Endodermal cell (in vitro differentiated cells): ENCODE results near the gene COL4A2. TPM values are rescaled to one million over a fixed set of nuclear protein-coding genes. Genes with fewer than 3 reads are reported as not detected.
A peak's percentile ranks its signal among the peaks of the same experiment; 100 is the strongest.

Experiments
- DNase-seq: peaks from one replicate; pipeline ENCODE4 v3.0.0-alpha.2; 2017
- H3K27ac ChIP-seq: 2 replicates; pipeline ENCODE4 v1.5.1; 2013; ENCODE audit warnings: mild to moderate bottlenecking, low read depth, low read length, moderate library complexity
- H3K27me3 ChIP-seq: 2 replicates; pipeline ENCODE4 v1.6.1; 2013; ENCODE audit warnings: mild to moderate bottlenecking, low read length, moderate library complexity; ENCODE audit not compliant: insufficient read depth, control insufficient read depth, poor library complexity, severe bottlenecking
- H3K36me3 ChIP-seq: 2 replicates; pipeline ENCODE4 v1.7.0; 2013; ENCODE audit warnings: mild to moderate bottlenecking, low read length, moderate library complexity; ENCODE audit not compliant: control insufficient read depth, insufficient read depth
- H3K4me1 ChIP-seq: one replicate; pipeline ENCODE4 v1.7.0; 2013; ENCODE audit warnings: low read length; ENCODE audit not compliant: control insufficient read depth, insufficient read depth
- H3K4me3 ChIP-seq: 2 replicates; pipeline ENCODE4 v1.5.1; 2013; ENCODE audit warnings: mild to moderate bottlenecking, low read length, moderate library complexity
- H3K9ac ChIP-seq: 2 replicates; pipeline ENCODE4 v1.6.1; 2013; ENCODE audit warnings: mild to moderate bottlenecking, low read length, moderate library complexity; ENCODE audit not compliant: poor library complexity, severe bottlenecking; ENCODE audit errors: extremely low read depth
- H3K9me3 ChIP-seq: 2 replicates; pipeline ENCODE4 v1.6.1; 2013; ENCODE audit warnings: mild to moderate bottlenecking, low read length, moderate library complexity; ENCODE audit not compliant: control insufficient read depth
- H3K27ac Mint-ChIP-seq: 2 replicates; pipeline ENCODE4 v1.8.0; 2020; ENCODE audit warnings: mixed read lengths
- H3K27me3 Mint-ChIP-seq: 2 replicates; pipeline ENCODE4 v1.8.0; 2021; ENCODE audit warnings: mild to moderate bottlenecking, mixed read lengths; ENCODE audit not compliant: insufficient read depth
- H3K36me3 Mint-ChIP-seq: 2 replicates; pipeline ENCODE4 v1.8.0; 2020; ENCODE audit warnings: low read depth, mixed read lengths
- H3K4me1 Mint-ChIP-seq: 2 replicates; pipeline ENCODE4 v1.8.0; 2020; ENCODE audit warnings: mixed read lengths
- H3K4me3 Mint-ChIP-seq: 2 replicates; pipeline ENCODE4 v1.8.0; 2020; ENCODE audit warnings: mild to moderate bottlenecking, moderate library complexity, mixed read lengths
- H3K9me3 Mint-ChIP-seq: 2 replicates; pipeline ENCODE4 v1.8.0; 2020; ENCODE audit warnings: mild to moderate bottlenecking, mixed read lengths
- WGBS, 2 experiments: methylation state at CpG; one replicate each; pipeline versions ENCODE4 v1.1.5 to v1.1.7; 2013; ENCODE audit warnings: missing lambda C conversion rate in 2 of 2, mixed read lengths in 1 of 2; ENCODE audit not compliant: insufficient coverage in 1 of 2, insufficient read length in 1 of 2; 5-methylcytosine and 5-hydroxymethylcytosine counted together
- total RNA-seq, 2 donors: library from RNA; stranded (reverse); fragmentation: NEBNext Ultra II Directional in 1 of 2; extraction: Animal tissue kit (Norgen Biotek cat#: 25700) in 1 of 2; gene quantifications; 2 replicates in 1 of 2; 3 replicates in 1 of 2; pipeline ENCODE4 v1.2.1, GENCODE V29; 2021
- TF ChIP-seq, protein P1 (sequence below): fragments of 200-600 bp; sonication (generic); conservative IDR thresholded peaks from 2 replicates; pipeline ENCODE4 v1.5.0; 2021; ENCODE audit warnings: antibody characterized with exemption, mild to moderate bottlenecking

COL4A2 gene
- total RNA-seq, 2 donors from 2014 or later = 388 to 398 TPM

DNA sequence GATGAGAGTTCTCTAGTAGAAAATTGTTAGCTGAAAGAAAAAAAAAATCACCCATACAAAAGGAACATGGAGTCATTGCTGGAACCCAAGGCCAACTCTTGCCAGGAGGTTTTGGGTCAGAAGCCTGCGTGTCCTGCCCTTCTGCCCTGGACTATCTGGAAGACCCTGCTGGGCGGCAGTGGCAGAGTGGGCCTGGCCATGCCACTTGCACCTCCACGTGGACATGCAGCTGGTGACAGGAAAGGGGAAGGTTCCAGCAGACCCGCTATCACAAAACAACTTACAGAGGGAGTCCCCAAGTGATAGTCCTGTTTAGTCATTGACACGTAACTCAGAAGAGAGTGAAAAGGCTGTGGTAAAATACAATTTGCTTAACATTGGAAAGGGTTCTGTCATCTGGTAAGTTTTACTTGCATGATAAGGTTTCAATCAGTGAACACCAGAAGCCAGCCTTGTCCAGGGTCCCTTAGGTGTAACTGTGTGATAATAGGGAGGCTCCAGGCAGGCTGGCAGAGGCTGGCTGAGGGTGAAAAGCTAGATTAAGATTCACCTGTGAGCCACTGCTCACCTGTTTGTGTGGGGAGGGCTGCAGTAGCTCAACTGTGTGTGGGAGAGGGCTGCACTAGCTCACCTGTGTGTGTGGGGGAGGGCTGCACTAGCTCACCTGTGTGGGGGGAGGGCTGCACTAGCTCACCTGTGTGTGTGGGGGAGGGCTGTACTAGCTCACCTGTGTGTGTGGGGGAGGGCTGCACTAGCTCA, 47.8 kb downstream of the COL4A2 start:
- H3K4me1 Mint-ChIP-seq = peaks cover 32% of the 10 kb centered on the region
- Histone ChIP-seq H3K27me3 (no peaks in the 10 kb centered on the region), H3K36me3 (peaks cover 39% of the 10 kb centered on the region), H3K9me3 (no peaks in the 10 kb centered on the region), H3K9ac (no peak overlapping the region), H3K4me3 (no peak overlapping the region), H3K27ac (no peak overlapping the region), H3K4me1 (peaks cover 1% of the 10 kb centered on the region)
- H3K36me3 Mint-ChIP-seq = peaks cover 39% of the 10 kb centered on the region
- H3K27me3 Mint-ChIP-seq = no peaks in the 10 kb centered on the region
- TF ChIP-seq, protein P1, sequence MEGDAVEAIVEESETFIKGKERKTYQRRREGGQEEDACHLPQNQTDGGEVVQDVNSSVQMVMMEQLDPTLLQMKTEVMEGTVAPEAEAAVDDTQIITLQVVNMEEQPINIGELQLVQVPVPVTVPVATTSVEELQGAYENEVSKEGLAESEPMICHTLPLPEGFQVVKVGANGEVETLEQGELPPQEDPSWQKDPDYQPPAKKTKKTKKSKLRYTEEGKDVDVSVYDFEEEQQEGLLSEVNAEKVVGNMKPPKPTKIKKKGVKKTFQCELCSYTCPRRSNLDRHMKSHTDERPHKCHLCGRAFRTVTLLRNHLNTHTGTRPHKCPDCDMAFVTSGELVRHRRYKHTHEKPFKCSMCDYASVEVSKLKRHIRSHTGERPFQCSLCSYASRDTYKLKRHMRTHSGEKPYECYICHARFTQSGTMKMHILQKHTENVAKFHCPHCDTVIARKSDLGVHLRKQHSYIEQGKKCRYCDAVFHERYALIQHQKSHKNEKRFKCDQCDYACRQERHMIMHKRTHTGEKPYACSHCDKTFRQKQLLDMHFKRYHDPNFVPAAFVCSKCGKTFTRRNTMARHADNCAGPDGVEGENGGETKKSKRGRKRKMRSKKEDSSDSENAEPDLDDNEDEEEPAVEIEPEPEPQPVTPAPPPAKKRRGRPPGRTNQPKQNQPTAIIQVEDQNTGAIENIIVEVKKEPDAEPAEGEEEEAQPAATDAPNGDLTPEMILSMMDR = no peak
- H3K9me3 Mint-ChIP-seq = no peaks in the 10 kb centered on the region
- H3K4me3 Mint-ChIP-seq = no peak overlapping the region
- peak overlapping the region; percentile 87 for H3K27ac Mint-ChIP-seq
- WGBS, 2 experiments = 92 to 100% methylated on average over 2 to 5 of the region's 5 CpGs
- DNase-seq = no peak

DNA sequence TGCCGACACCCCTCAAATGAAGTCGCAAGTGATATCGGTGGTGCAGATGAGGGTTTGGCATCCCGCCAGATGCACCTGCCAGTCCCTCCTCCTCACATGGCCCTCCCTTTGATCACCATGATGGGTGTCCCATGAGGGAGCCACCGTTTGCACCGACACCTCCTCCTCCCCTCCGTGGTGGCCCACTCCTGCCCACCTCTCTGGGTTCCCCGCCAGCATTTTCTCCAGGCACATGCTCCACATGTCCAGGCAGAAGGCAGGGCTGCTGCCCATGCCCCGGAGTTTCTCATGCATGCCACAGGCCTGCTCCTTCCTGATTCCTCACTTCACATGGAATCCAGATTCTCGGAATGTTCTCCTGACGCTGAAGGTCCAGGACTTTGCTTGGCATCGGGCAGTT, 49.3 kb downstream of the COL4A2 start:
- no peaks in the 10 kb centered on the region for H3K27me3 Mint-ChIP-seq

DNA sequence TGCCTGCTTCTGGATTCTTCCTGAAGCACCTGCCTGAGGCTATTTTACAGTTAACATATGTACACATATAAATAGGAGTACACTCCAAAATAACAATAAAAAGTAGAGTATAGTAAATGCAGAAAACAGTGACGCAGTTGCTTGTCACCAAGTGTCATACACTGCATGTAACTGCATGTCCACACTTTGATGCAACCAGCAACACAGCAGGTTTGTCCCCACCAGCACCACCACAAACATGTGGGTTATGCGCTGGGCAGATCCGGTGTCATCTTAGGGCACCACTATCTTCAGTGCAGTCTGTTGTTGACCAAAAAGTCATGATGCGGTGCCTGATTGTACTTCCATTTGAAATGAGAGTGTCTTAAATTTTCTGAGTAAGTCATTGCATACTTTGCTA, 51.3 kb downstream of the COL4A2 start:
- Histone ChIP-seq H3K4me1 (peaks cover 18% of the 10 kb centered on the region), H3K9me3 (no peaks in the 10 kb centered on the region), H3K27ac (no peak overlapping the region), H3K4me3 (no peak overlapping the region), H3K27me3 (no peaks in the 10 kb centered on the region), H3K36me3 (peaks cover 64% of the 10 kb centered on the region), H3K9ac (no peak overlapping the region)
- no peak overlapping the region for H3K27ac Mint-ChIP-seq
- 97 to 100% methylated on average over 1 to 4 of the region's 4 CpGs for WGBS, 2 experiments
- H3K36me3 Mint-ChIP-seq = peaks cover 55% of the 10 kb centered on the region
- H3K4me3 Mint-ChIP-seq = no peak overlapping the region
- peak; percentile 5 for DNase-seq
- H3K4me1 Mint-ChIP-seq = peaks cover 36% of the 10 kb centered on the region
- H3K9me3 Mint-ChIP-seq = no peaks in the 10 kb centered on the region
- H3K27me3 Mint-ChIP-seq = no peaks in the 10 kb centered on the region
- TF ChIP-seq, protein P1 = no peak

More for the DNA sequence above, 49.3 kb downstream of the COL4A2 start:
- Mint-ChIP-seq H3K4me3 (no peak overlapping the region), H3K9me3 (no peaks in the 10 kb centered on the region), H3K27ac (no peak overlapping the region), H3K36me3 (peaks cover 41% of the 10 kb centered on the region), H3K4me1 (peaks cover 41% of the 10 kb centered on the region)
- Histone ChIP-seq H3K9ac (no peak overlapping the region), H3K36me3 (peaks cover 43% of the 10 kb centered on the region), H3K4me3 (no peak overlapping the region), H3K27me3 (no peaks in the 10 kb centered on the region), H3K9me3 (no peaks in the 10 kb centered on the region), H3K4me1 (peaks cover 15% of the 10 kb centered on the region), H3K27ac (no peak overlapping the region)
- TF ChIP-seq, protein P1 = no peak
- DNase-seq = no peak
- 85 to 100% methylated on average over 3 to 12 of the region's 12 CpGs for WGBS, 2 experiments
